Measurements from ENCODE around the gene TCP11L1. TPM values are rescaled to one million over a fixed set of nuclear protein-coding genes. Genes with fewer than 3 reads are reported as not detected.
A peak's percentile ranks its signal among the peaks of the same experiment; 100 is the strongest.

The TCP11L1 gene
- total and polyA plus RNA-seq, 4 experiments from 2014 or later: 6.0 to 20.9 (median 13.4) TPM

DNA sequence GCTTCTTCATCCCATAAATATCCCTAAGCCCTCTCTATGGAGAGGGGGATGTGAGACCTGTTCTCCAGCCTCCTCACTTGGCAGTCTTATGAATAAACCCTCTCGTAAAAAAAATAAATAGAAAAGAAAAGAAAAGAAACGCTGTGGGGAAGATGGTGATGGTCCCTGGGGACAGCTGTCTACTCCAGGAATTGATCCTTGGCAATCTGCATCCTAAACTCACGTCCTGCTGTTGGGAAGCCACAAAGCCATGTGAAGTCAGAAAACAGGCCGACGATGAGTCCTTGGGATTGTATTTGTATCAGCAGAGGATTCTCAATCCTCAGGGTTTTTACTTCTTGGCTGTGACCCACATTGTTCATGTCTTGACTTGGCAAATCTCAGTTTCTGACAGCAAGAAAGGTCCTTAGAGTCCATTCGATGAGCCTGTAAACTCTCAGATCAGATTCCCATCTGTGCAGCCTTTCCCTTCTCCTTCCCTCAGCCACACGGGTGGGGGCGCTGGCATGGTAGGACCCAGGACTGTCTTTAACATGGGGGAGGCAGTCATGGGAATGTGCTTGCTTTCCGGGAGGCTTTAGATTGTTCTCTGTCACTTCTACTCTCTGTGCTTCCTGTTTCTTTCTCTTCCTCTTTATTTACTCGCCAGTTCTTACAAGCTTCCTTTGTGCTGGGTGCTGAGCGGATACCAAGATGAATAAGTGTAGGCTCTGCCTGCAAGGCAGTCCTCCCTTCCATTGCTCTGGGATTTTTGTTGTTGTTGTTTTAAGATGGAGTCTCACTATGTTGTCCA lies 24.9 kb downstream of the TCP11L1 start:
- Histone ChIP-seq H3K27me3 (ENCODE audit: insufficient read depth, low read length) (no peaks in the 10 kb centered on the region), H3K9me3 (ENCODE audit: control insufficient read depth in 1 of 2, low read length in 2 of 2) (no peaks in the 10 kb centered on the region), H3K36me3 (ENCODE audit: insufficient read depth, low read length) (peaks cover 24% of the 10 kb centered on the region), H3K4me3 (ENCODE audit: low read length in 2 of 2) (no peak overlapping the region), H3K4me1 (ENCODE audit: insufficient read depth, low read length) (peaks cover 5% of the 10 kb centered on the region), H3K27ac (ENCODE audit: low read depth, low read length) (no peak overlapping the region)
- POLR2A ChIA-PET (ENCODE audit: partially characterized antibody): no interaction called here
- Mint-ChIP-seq H3K4me1 (peaks cover 18 to 30% (median 25%) of the 10 kb centered on the region in 4 donors), H3K27ac (peak overlapping the region in 4 of 7 donors; percentile 1 to 77 (median 45)), H3K27me3 (no peaks in the 10 kb centered on the region), H3K36me3 (peaks cover 30 to 60% of the 10 kb centered on the region in 2 donors), H3K4me3 (peak overlapping the region in 2 of 8 donors; percentile 7 to 27), H3K9me3 (no peaks in the 10 kb centered on the region)
- DNase-seq: no peak
- CTCF ChIA-PET (ENCODE audit: partially characterized antibody): interaction anchor here (0.7 to 10.7 kb wide), 15 partner anchors 18 to 255 kb away, joined by 3 to 394 read pairs (median 4); no protein-coding TSS in a partner anchor
- intact Hi-C loops (cut with micrococcal nuclease): loop anchor here (2.0 kb wide), 3 partner anchors 25 to 255 kb away; partner anchors contain the start of gene TCP11L1

DNA sequence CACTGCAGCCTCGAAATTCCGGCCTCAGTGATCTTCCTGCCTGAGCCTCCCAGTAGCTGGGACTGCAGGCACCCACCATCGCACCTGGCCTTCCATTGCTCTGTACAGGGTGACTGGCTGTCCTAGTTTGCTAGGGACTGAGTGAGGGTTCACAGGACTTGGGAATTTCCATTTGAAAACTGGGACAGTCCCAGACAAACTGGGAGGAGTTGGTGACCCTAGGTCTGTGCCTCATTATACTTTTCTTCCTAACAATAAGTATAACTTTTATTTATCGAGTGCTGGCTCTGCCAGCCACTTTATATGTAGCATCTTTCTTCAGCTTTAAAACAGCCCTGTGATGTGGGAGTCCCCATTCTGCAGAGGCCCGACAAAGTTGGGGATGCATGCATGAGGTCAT lies 25.5 kb downstream of the TCP11L1 start:
- Mint-ChIP-seq H3K9me3 (no peaks in the 10 kb centered on the region), H3K27ac (peak overlapping the region in 1 of 7 donors; percentile 77), H3K27me3 (no peaks in the 10 kb centered on the region), H3K36me3 (peaks cover 24 to 56% of the 10 kb centered on the region in 2 donors), H3K4me3 (peak overlapping the region in 1 of 8 donors; percentile 27), H3K4me1 (peaks cover 15 to 30% (median 25%) of the 10 kb centered on the region in 4 donors)
- Histone ChIP-seq H3K36me3 (ENCODE audit: insufficient read depth, low read length) (peaks cover 24% of the 10 kb centered on the region), H3K27me3 (ENCODE audit: insufficient read depth, low read length) (no peaks in the 10 kb centered on the region), H3K27ac (ENCODE audit: low read depth, low read length) (no peak overlapping the region), H3K4me1 (ENCODE audit: insufficient read depth, low read length) (peaks cover 5% of the 10 kb centered on the region), H3K9me3 (ENCODE audit: control insufficient read depth in 1 of 2, low read length in 2 of 2) (no peaks in the 10 kb centered on the region), H3K4me3 (ENCODE audit: low read length in 2 of 2) (no peak overlapping the region)
- no peak for DNase-seq
- intact Hi-C loops (cut with micrococcal nuclease): loop anchor here (1.0 to 5.0 kb wide), 5 partner anchors 26 to 256 kb away; partner anchors contain the start of gene TCP11L1
- ChIA-PET POLR2A (ENCODE audit: partially characterized antibody) (interaction anchor here (1.5 kb wide), 1 partner anchor 104 kb away, joined by 8 read pairs; no protein-coding TSS in a partner anchor), CTCF (ENCODE audit: partially characterized antibody) (interaction anchor here (0.7 to 10.7 kb wide), 32 partner anchors 9 to 256 kb away, joined by 3 to 394 read pairs (median 5); partner anchors contain the start of genes DEPDC7, QSER1 and TCP11L1)

DNA sequence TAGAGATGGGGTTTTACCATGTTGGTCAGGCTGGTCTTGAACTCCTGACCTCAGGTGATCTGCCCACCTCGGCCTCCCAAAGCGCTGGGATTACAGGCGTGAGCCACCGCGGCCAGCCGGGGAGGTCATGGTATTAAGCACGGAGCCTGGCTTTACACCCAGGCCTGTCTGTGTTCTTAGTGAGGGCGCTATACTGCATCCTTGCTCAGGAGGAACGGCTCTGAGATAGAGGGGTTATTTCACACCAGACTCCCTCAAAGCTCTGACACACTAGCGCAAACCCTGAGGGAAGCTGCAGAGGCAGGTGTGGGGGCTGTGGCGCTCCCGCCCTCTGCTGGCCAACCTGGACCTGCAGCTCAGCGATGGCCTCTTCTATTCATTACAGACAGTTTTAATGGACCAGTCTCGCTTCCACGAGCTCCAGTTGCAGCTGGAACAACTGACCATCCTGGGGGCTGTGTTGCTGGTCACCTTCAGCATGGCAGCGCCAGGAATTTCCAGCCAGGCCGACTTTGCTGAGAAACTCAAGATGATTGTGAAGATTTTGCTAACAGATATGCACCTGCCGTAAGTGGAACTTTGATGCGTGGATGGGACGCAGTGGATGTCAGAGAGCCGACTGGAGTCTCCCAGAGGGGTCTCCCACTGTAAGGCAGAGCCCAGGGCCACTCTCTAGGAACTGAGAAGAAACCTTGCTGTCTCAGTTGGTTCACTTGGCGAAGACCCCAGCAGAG lies 26.2 kb downstream of the TCP11L1 start:
- DNase-seq: peak; percentile 66 to 72 (median 67)
- ChIA-PET CTCF (ENCODE audit: partially characterized antibody) (interaction anchor here (0.5 to 10.7 kb wide), 42 partner anchors 10 to 257 kb away, joined by 3 to 394 read pairs (median 4); partner anchors contain the start of genes DEPDC7, QSER1 and TCP11L1), POLR2A (ENCODE audit: partially characterized antibody) (interaction anchor here (0.8 to 1.5 kb wide), 3 partner anchors 19 to 104 kb away, joined by 3 to 8 read pairs (median 3); partner anchors contain the start of gene DEPDC7)
- Histone ChIP-seq H3K36me3 (ENCODE audit: insufficient read depth, low read length) (peaks cover 22% of the 10 kb centered on the region), H3K4me3 (ENCODE audit: low read length in 2 of 2) (no peak overlapping the region), H3K27ac (ENCODE audit: low read depth, low read length) (no peak overlapping the region), H3K9me3 (ENCODE audit: control insufficient read depth in 1 of 2, low read length in 2 of 2) (no peaks in the 10 kb centered on the region), H3K27me3 (ENCODE audit: insufficient read depth, low read length) (no peaks in the 10 kb centered on the region), H3K4me1 (ENCODE audit: insufficient read depth, low read length) (peaks cover 5% of the 10 kb centered on the region)
- H3K36me3 Mint-ChIP-seq: peaks cover 20 to 49% of the 10 kb centered on the region in 2 donors
- intact Hi-C loops (cut with micrococcal nuclease): loop anchor here (1.0 to 5.0 kb wide), 5 partner anchors 27 to 257 kb away; partner anchors contain the start of gene TCP11L1
- H3K27me3 Mint-ChIP-seq: no peaks in the 10 kb centered on the region
- H3K9me3 Mint-ChIP-seq: no peaks in the 10 kb centered on the region
- no peak overlapping the region for H3K4me3 Mint-ChIP-seq
- H3K4me1 Mint-ChIP-seq: peaks cover 15 to 30% (median 25%) of the 10 kb centered on the region in 4 donors
- peak overlapping the region in 1 of 7 donors; percentile 64 for H3K27ac Mint-ChIP-seq

DNA sequence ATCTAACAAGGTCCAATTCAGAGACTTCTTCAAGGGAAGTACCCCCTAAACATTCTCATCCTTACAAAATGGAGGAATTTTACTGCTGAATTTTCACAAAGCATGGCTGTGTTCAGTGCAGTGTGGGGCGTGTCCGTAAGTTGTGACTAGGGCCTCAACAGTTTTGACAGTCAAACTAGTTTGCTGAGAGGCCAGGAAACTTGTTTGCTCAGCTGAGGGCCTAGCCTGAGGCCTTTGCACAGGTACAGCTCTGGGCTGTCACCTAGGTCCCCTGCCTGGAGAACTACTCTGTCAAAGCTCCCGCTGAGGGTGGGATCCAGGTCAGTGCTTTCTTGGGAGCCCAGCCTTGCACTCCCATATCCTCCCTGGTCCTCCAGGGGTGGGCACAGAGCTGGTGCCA lies 27.9 kb downstream of the TCP11L1 start:
- Mint-ChIP-seq H3K36me3 (peaks cover 22 to 52% of the 10 kb centered on the region in 2 donors), H3K4me3 (no peak overlapping the region), H3K27me3 (no peaks in the 10 kb centered on the region), H3K9me3 (no peaks in the 10 kb centered on the region), H3K27ac (no peak overlapping the region), H3K4me1 (peaks cover 15 to 29% (median 22%) of the 10 kb centered on the region in 4 donors)
- peaks cover 5% of the 10 kb centered on the region for H3K4me1 ChIP-seq (ENCODE audit: insufficient read depth, low read length)
- H3K9me3 ChIP-seq (ENCODE audit: control insufficient read depth in 1 of 2, low read length in 2 of 2): no peaks in the 10 kb centered on the region
- intact Hi-C loops (cut with micrococcal nuclease): loop anchor here (5.0 kb wide), 1 partner anchor 195 kb away; no protein-coding TSS in a partner anchor
- CTCF ChIA-PET (ENCODE audit: partially characterized antibody): interaction anchor here (1.1 to 10.7 kb wide), 5 partner anchors 10 to 189 kb away, joined by 3 to 394 read pairs (median 4); no protein-coding TSS in a partner anchor
- H3K36me3 ChIP-seq (ENCODE audit: insufficient read depth, low read length): peaks cover 25% of the 10 kb centered on the region
- no peaks in the 10 kb centered on the region for H3K27me3 ChIP-seq (ENCODE audit: insufficient read depth, low read length)
- POLR2A ChIA-PET (ENCODE audit: partially characterized antibody): interaction anchor here (0.5 kb wide), 1 partner anchor 15 kb away, joined by 3 read pairs; no protein-coding TSS in a partner anchor
- H3K27ac ChIP-seq (ENCODE audit: low read depth, low read length): no peak overlapping the region
- DNase-seq: no peak
- no peak overlapping the region for H3K4me3 ChIP-seq (ENCODE audit: low read length in 2 of 2)

DNA sequence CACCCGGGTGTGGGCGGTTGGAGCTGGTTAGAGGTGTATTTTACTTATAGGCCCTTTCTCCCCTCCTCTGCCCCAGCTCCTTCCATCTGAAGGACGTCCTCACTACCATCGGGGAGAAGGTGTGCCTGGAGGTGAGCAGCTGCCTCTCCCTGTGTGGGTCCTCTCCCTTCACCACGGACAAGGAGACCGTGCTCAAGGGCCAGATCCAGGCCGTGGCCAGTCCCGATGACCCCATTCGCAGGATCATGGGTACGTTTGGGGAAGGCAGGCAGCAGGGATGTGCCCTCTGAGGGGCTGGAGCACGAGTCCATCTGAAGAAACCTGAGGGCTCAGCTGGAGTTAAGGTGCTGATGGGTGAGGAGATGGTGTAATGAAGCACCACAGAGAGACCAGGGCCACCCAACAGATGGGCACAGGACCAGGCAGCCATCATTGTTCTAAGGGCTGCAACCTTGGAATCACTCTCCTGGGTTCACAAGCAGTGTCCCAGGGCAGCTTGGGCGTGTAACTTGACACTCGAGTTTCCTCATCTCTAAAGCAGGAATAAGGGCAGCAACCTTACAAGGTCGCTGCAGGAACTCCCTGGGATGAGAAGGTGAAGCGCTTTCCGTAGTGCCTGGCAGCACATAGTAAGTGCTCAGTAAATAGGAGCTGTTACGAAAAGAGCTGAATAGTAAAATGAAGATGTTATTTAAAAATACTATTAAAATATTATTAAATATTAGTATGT lies 29.4 kb downstream of the TCP11L1 start:
- Histone ChIP-seq H3K27me3 (ENCODE audit: insufficient read depth, low read length) (no peaks in the 10 kb centered on the region), H3K9me3 (ENCODE audit: control insufficient read depth in 1 of 2, low read length in 2 of 2) (no peaks in the 10 kb centered on the region), H3K27ac (ENCODE audit: low read depth, low read length) (no peak overlapping the region), H3K4me3 (ENCODE audit: low read length in 2 of 2) (no peak overlapping the region), H3K36me3 (ENCODE audit: insufficient read depth, low read length) (peaks cover 37% of the 10 kb centered on the region), H3K4me1 (ENCODE audit: insufficient read depth, low read length) (peaks cover 3% of the 10 kb centered on the region)
- ChIA-PET CTCF (ENCODE audit: partially characterized antibody) (interaction anchor here (1.2 to 10.7 kb wide), 4 partner anchors 8 to 106 kb away, joined by 3 to 394 read pairs (median 4); no protein-coding TSS in a partner anchor), POLR2A (ENCODE audit: partially characterized antibody) (interaction anchor here (1.0 kb wide), 1 partner anchor 29 kb away, joined by 3 read pairs; the partner anchor contains the start of gene TCP11L1)
- Mint-ChIP-seq H3K36me3 (peaks cover 29 to 56% of the 10 kb centered on the region in 2 donors), H3K27ac (no peak overlapping the region), H3K9me3 (no peaks in the 10 kb centered on the region), H3K4me3 (no peak overlapping the region), H3K27me3 (no peaks in the 10 kb centered on the region), H3K4me1 (peaks cover 9 to 16% (median 12%) of the 10 kb centered on the region in 4 donors)
- intact Hi-C loops (cut with micrococcal nuclease): loop anchor here (5.0 kb wide), 1 partner anchor 196 kb away; no protein-coding TSS in a partner anchor
- DNase-seq: no peak

DNA sequence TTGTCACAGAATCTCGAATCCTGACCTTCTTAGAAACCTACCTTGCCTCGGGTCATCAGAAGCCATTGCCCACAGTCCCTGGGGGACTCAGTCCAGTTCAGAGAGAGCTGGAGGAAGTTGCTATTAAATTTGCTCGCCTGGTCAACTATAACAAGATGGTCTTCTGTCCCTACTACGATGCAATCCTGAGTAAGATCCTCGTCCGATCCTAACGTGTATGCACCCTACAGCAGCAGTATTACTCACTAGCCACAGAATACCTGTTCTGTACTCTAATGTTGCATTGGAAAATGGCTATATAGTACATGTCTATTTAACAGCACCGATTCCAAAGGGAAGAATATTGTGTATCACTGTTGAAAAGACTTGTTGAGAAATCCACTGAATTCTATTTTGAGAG lies 33.1 kb downstream of the TCP11L1 start:
- intact Hi-C loops (cut with micrococcal nuclease): no loop called here
- ChIA-PET CTCF (ENCODE audit: partially characterized antibody) (no interaction called here), POLR2A (ENCODE audit: partially characterized antibody) (no interaction called here)
- Mint-ChIP-seq H3K36me3 (peaks cover 39 to 61% of the 10 kb centered on the region in 2 donors), H3K4me1 (no peaks in the 10 kb centered on the region), H3K27me3 (no peaks in the 10 kb centered on the region), H3K27ac (no peak overlapping the region), H3K4me3 (no peak overlapping the region), H3K9me3 (no peaks in the 10 kb centered on the region)
- H3K4me3 ChIP-seq (ENCODE audit: low read length in 2 of 2): no peak overlapping the region
- no peaks in the 10 kb centered on the region for H3K27me3 ChIP-seq (ENCODE audit: insufficient read depth, low read length)
- no peaks in the 10 kb centered on the region for H3K9me3 ChIP-seq (ENCODE audit: control insufficient read depth in 1 of 2, low read length in 2 of 2)
- no peak overlapping the region for H3K27ac ChIP-seq (ENCODE audit: low read depth, low read length)
- no peaks in the 10 kb centered on the region for H3K4me1 ChIP-seq (ENCODE audit: insufficient read depth, low read length)
- H3K36me3 ChIP-seq (ENCODE audit: insufficient read depth, low read length): peaks cover 46% of the 10 kb centered on the region
- no peak for DNase-seq
